GM12878 (cell line): ENCODE data around the gene DCLK2. TPM values are rescaled to one million over a fixed set of nuclear protein-coding genes. Genes with fewer than 3 reads are reported as not detected.

ENCODE experiments used
- ATAC-seq: fragments of 200-7000 bp; cut with Tn5 transposase; 3 replicates; pipeline ENCODE4 v1.9.1; 2020; ENCODE audit warnings: mild to moderate bottlenecking, moderate library complexity
- BruUV-seq: library from RNA; stranded (reverse); fragments of 400-500 nt; replicated peaks from 2 replicates; lab custom pipeline; 2021; lab: Mats Ljungman, UMichigan
- CTCF ChIA-PET: fragments of 300-600 bp; sonication (Branson Sonifier 250); formaldehyde crosslinking; extraction: SDS; loops from one replicate; lab custom pipeline; 2021; ENCODE audit warnings: inconsistent platforms; lab: Yijun Ruan, JAX
- POLR2A ChIA-PET: fragments of 350-600 bp; formaldehyde crosslinking; extraction: SDS; loops from one replicate; lab custom pipeline; 2021; ENCODE audit warnings: inconsistent platforms; lab: Charles Lee
- RAD21 ChIA-PET: fragments of 300-600 bp; sonication (Branson Sonifier 250); formaldehyde crosslinking; loops from one replicate; lab custom pipeline; 2023; ENCODE audit warnings: antibody characterized with exemption; ENCODE audit not compliant: unreplicated experiment; lab: Charles Lee
- SMC1A ChIA-PET: fragments of 300-600 bp; sonication (Branson Sonifier 250); formaldehyde crosslinking; loops from one replicate; lab custom pipeline; 2023; ENCODE audit not compliant: unreplicated experiment, uncharacterized antibody; lab: Charles Lee
- DNase-seq: peaks from one replicate; pipeline ENCODE4 v3.0.0-alpha.2; 2011; ENCODE audit warnings: low read depth, low spot score
- FAIRE-seq: peaks from 3 replicates; lab custom pipeline; 2011; peaks lifted over from hg19 to GRCh38; lab: Jason Lieb, UNC
- H2AFZ ChIP-seq: 2 replicates; pipeline ENCODE4 v1.6.0; 2011; ENCODE audit warnings: low read depth, low read length, control low read depth; ENCODE audit not compliant: control insufficient read depth
- H3K27ac ChIP-seq: 2 replicates; pipeline ENCODE4 v1.5.1; 2011; ENCODE audit warnings: control low read depth; ENCODE audit not compliant: control insufficient read depth, insufficient read depth
- H3K27me3 ChIP-seq, 2 experiments: replicated peaks in 1 of 2; 2 replicates each; pipeline versions ENCODE4 v1.6.0 to v1.6.1; 2011; ENCODE audit warnings: low read length in 1 of 2; ENCODE audit not compliant: control insufficient read depth in 2 of 2, insufficient read depth in 2 of 2
- H3K36me3 ChIP-seq, 2 experiments: 2 replicates each; pipeline ENCODE4 v1.5.1; 2011; ENCODE audit warnings: low read length in 1 of 2; ENCODE audit not compliant: control insufficient read depth in 2 of 2, insufficient read depth in 2 of 2
- H3K4me1 ChIP-seq: 2 replicates; pipeline ENCODE4 v1.6.1; 2011; ENCODE audit warnings: mild to moderate bottlenecking, low read length, moderate library complexity, mixed read lengths; ENCODE audit not compliant: control insufficient read depth, insufficient read depth
- H3K4me2 ChIP-seq: 2 replicates; pipeline ENCODE4 v1.6.0; 2011; ENCODE audit warnings: control low read depth; ENCODE audit not compliant: control insufficient read depth, insufficient read depth
- H3K4me3 ChIP-seq: fragments of 200-600 bp; sonication (generic); 2 replicates; pipeline ENCODE4 v1.5.1; 2016
- H3K79me2 ChIP-seq: 2 replicates; pipeline ENCODE4 v1.6.0; 2011; ENCODE audit warnings: low read length; ENCODE audit not compliant: control insufficient read depth, insufficient read depth
- H3K9ac ChIP-seq: 2 replicates; pipeline ENCODE4 v1.8.0; 2011; ENCODE audit warnings: low read length, control low read depth, mixed read lengths; ENCODE audit not compliant: control insufficient read depth, insufficient read depth
- H3K9me3 ChIP-seq: replicated peaks from 3 replicates; pipeline ENCODE4 v1.5.1; 2011; ENCODE audit warnings: mild to moderate bottlenecking, low read length; ENCODE audit not compliant: control insufficient read depth, insufficient read depth
- H4K20me1 ChIP-seq: 2 replicates; pipeline ENCODE4 v1.6.0; 2011; ENCODE audit not compliant: control insufficient read depth, insufficient read depth
- BHLHE40 ChIP-seq, 2 experiments: fragments of 450-650 bp in 1 of 2; IDR thresholded peaks; 2 replicates each; pipeline ENCODE4 v1.6.1; 2011 to 2017; ENCODE audit warnings: low read depth in 2 of 2, borderline replicate concordance in 1 of 2, improper control_type of control experiment in 1 of 2, low read length in 1 of 2, mild to moderate bottlenecking in 1 of 2
- CTCF ChIP-seq, 3 experiments: IDR thresholded peaks in 2 of 3; conservative IDR thresholded peaks in 1 of 3; 2 replicates each; pipeline ENCODE4 v1.5.1; 2011; ENCODE audit warnings: low read depth in 3 of 3, low read length in 3 of 3, mild to moderate bottlenecking in 3 of 3, control low read depth in 2 of 3, moderate library complexity in 2 of 3, inconsistent platforms in 1 of 3, mixed read lengths in 1 of 3; ENCODE audit not compliant: control insufficient read depth in 2 of 3, insufficient read depth in 1 of 3; ENCODE audit errors: extremely low read depth in 1 of 3
- IKZF1 ChIP-seq: fragments of 450-650 bp; conservative IDR thresholded peaks from 2 replicates; pipeline ENCODE4 v1.6.1; 2017; ENCODE audit warnings: antibody characterized with exemption, mild to moderate bottlenecking
- IKZF2 ChIP-seq, 2 experiments: fragments of 450-650 bp; IDR thresholded peaks; 2 replicates each; pipeline ENCODE4 v1.6.1; 2017; ENCODE audit warnings: mild to moderate bottlenecking in 2 of 2, moderate library complexity in 2 of 2
- KLF5 ChIP-seq: fragments of 450-650 bp; IDR thresholded peaks from 2 replicates; pipeline ENCODE4 v1.6.1; 2014; ENCODE audit warnings: mild to moderate bottlenecking; ENCODE audit not compliant: partially characterized antibody
- MEF2A ChIP-seq: IDR thresholded peaks from 2 replicates; pipeline ENCODE4 v1.6.1; 2011; ENCODE audit warnings: low read depth, mild to moderate bottlenecking, low read length, moderate library complexity; ENCODE audit not compliant: insufficient read depth
- MYB ChIP-seq: fragments of 150-350 bp; IDR thresholded peaks from 2 replicates; pipeline ENCODE4 v1.6.1; 2014; ENCODE audit warnings: mild to moderate bottlenecking, low read depth, low read length, borderline replicate concordance
- RBBP5 ChIP-seq: fragments of 200-600 bp; sonication (generic); conservative IDR thresholded peaks from 2 replicates; pipeline ENCODE4 v1.6.1; 2016
- SUZ12 ChIP-seq: fragments of 200-600 bp; sonication (generic); IDR thresholded peaks from one replicate; pipeline ENCODE4 v1.6.1; 2018; ENCODE audit warnings: antibody characterized with exemption, mild to moderate bottlenecking; ENCODE audit not compliant: unreplicated experiment
- YBX1 ChIP-seq: fragments of 450-650 bp; IDR thresholded peaks from 2 replicates; pipeline ENCODE4 v1.6.1; 2016; ENCODE audit warnings: antibody characterized with exemption
- ZNF384 ChIP-seq: IDR thresholded peaks from 2 replicates; pipeline ENCODE4 v1.6.1; 2012; ENCODE audit warnings: low read depth, mild to moderate bottlenecking, low read length, improper control_type of control experiment, borderline replicate concordance
- WGBS: methylation state at CpG from one replicate; pipeline ENCODE4 v1.1.6; 2016; ENCODE audit warnings: low lambda C conversion rate; ENCODE audit not compliant: insufficient replicate concordance, insufficient coverage; ENCODE audit errors: missing lambda C conversion rate; 5-methylcytosine and 5-hydroxymethylcytosine counted together
- in situ Hi-C: fragments of 300-500 bp; cut with MboI; formaldehyde crosslinking; loops from 9 replicates; pipeline ENCODE4 v1.14.3; 2018; ENCODE audit warnings: mixed read lengths
- intact Hi-C: fragments of 100-400 bp; cut with micrococcal nuclease; formaldehyde crosslinking; loops from one replicate; pipeline ENCODE4 v1.14.2; 2022; ENCODE audit not compliant: unreplicated experiment
- polyA plus RNA-seq, 11 experiments: library from polyadenylated mRNA; depleted of rRNA in 4 of 11; unstranded in 6 of 11; stranded (reverse) in 5 of 11; fragments of >200 nt; fragmentation: Nextera tagmentation in 4 of 11; fragmentation: Illumina TruSeq in 1 of 11; extraction: Ambion mirVana in 4 of 11; extraction: Trizol in 1 of 11; gene quantifications; 1 replicate in 1 of 11; 2 replicates in 10 of 11; pipeline versions ENCODE4 v1.2.1 to v1.2.3, GENCODE V29; 2011 to 2016; ENCODE audit warnings: inconsistent platforms in 2 of 11, missing spikeins in 2 of 11, low read depth in 1 of 11
- total RNA-seq, 4 experiments: library from RNA; depleted of rRNA in 3 of 4; stranded (reverse); fragments of >200 nt in 3 of 4; fragmentation: Illumina TruSeq in 1 of 4; extraction: Trizol in 1 of 4; gene quantifications; 2 replicates each; pipeline versions ENCODE4 v1.2.1 to v1.2.3, GENCODE V29; 2013 to 2021
- TF ChIP-seq, protein P1 (sequence below): IDR thresholded peaks from 2 replicates; pipeline ENCODE4 v1.6.1; 2012; ENCODE audit warnings: low read depth, low read length, improper control_type of control experiment
- TF ChIP-seq, protein P2 (sequence below): fragments of 150-350 bp; IDR thresholded peaks from 2 replicates; pipeline ENCODE4 v1.6.1; 2014; ENCODE audit warnings: mild to moderate bottlenecking, low read depth, low read length

DCLK2 gene
- total and polyA plus RNA-seq, 10 of the 15 experiments (the other 5 are each of a cell fraction or from before 2014, with no cell fraction given): not detected

- no peaks in the 10 kb centered on the region for H3K9me3 ChIP-seq
- H3K27ac ChIP-seq: no peak overlapping the region
- no peak for FAIRE-seq
- H3K4me2 ChIP-seq: no peak overlapping the region
- 90% methylated on average over 1 of the region's 1 CpG for WGBS
- ATAC-seq: no peak
- H3K36me3 ChIP-seq: no peaks in the 10 kb centered on the region
- ChIA-PET RAD21 (no interaction called here), POLR2A (no interaction called here), CTCF (no interaction called here), SMC1A (no interaction called here)
- no TSS peak for BruUV-seq
- no peak for DNase-seq
- in situ Hi-C loops: no loop called here
- H3K4me1 ChIP-seq: no peaks in the 10 kb centered on the region
- TF ChIP-seq KLF5: no peak
- no peak for TF ChIP-seq MEF2A
- no peak for TF ChIP-seq RBBP5
- TF ChIP-seq ZNF384: no peak
- TF ChIP-seq MYB: no peak
- TF ChIP-seq CTCF (IDR thresholded peaks at IDR 0.05 in 2 of 3, conservative IDR thresholded peaks at IDR 0.05 in 1 of 3; ENCODE audit: control insufficient read depth in 2 of 3, extremely low read depth in 1 of 3, insufficient read depth in 1 of 3, low read depth in 3 of 3, low read length in 3 of 3): no peak
- TF ChIP-seq, protein P1, sequence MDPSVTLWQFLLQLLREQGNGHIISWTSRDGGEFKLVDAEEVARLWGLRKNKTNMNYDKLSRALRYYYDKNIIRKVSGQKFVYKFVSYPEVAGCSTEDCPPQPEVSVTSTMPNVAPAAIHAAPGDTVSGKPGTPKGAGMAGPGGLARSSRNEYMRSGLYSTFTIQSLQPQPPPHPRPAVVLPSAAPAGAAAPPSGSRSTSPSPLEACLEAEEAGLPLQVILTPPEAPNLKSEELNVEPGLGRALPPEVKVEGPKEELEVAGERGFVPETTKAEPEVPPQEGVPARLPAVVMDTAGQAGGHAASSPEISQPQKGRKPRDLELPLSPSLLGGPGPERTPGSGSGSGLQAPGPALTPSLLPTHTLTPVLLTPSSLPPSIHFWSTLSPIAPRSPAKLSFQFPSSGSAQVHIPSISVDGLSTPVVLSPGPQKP: no peak
- TF ChIP-seq BHLHE40 (IDR thresholded peaks at IDR 0.05; ENCODE audit: borderline replicate concordance in 1 of 2, low read depth in 2 of 2, low read length in 1 of 2): no peak
- TF ChIP-seq IKZF1: no peak
- no peak for TF ChIP-seq YBX1
- no peak for TF ChIP-seq IKZF2 (IDR thresholded peaks at IDR 0.05)
- no peak for TF ChIP-seq SUZ12
- TF ChIP-seq, protein P2, sequence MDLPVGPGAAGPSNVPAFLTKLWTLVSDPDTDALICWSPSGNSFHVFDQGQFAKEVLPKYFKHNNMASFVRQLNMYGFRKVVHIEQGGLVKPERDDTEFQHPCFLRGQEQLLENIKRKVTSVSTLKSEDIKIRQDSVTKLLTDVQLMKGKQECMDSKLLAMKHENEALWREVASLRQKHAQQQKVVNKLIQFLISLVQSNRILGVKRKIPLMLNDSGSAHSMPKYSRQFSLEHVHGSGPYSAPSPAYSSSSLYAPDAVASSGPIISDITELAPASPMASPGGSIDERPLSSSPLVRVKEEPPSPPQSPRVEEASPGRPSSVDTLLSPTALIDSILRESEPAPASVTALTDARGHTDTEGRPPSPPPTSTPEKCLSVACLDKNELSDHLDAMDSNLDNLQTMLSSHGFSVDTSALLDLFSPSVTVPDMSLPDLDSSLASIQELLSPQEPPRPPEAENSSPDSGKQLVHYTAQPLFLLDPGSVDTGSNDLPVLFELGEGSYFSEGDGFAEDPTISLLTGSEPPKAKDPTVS: no peak
- no peak overlapping the region for H3K9ac ChIP-seq
- H4K20me1 ChIP-seq: no peaks in the 10 kb centered on the region
- H3K27me3 ChIP-seq: no peaks in the 10 kb centered on the region
- no peak overlapping the region for H3K4me3 ChIP-seq
- no peak overlapping the region for H2AFZ ChIP-seq
- intact Hi-C loops: no loop called here
- no peaks in the 10 kb centered on the region for H3K79me2 ChIP-seq
These were observed 190.2 kb downstream of the DCLK2 start for GRCh38 chr4:150268444-150268843.
